Tibial nerve (tissue), 4 donors: ENCODE measurements around the gene UBE2Q1. TPM values are rescaled to one million over a fixed set of nuclear protein-coding genes. Genes with fewer than 3 reads are reported as not detected.
"Not testable (repeated sequence)": the region's sequence is repeated elsewhere in the genome, so short reads cannot be mapped to it uniquely, and the experiment has no call there.

ENCODE experiments used
- DNase-seq, 2 donors: peaks; one replicate each; pipeline ENCODE4 v3.0.0-alpha.2; 2019; ENCODE audit warnings: low spot score in 2 of 2
- H3K27ac ChIP-seq, 4 donors: fragments of 200-600 bp; sonication (generic) in 3 of 4; one replicate each; pipeline ENCODE4 v1.5.1; 2017 to 2019; ENCODE audit warnings: mild to moderate bottlenecking in 1 of 4
- H3K27me3 ChIP-seq, 2 donors: fragments of 200-600 bp; sonication (generic) in 1 of 2; one replicate each; pipeline versions ENCODE4 v1.5.1 to v1.6.0; 2017 to 2019
- H3K36me3 ChIP-seq, 3 donors: fragments of 200-600 bp; sonication (generic); one replicate each; pipeline ENCODE4 v1.5.1; 2018 to 2019
- H3K4me1 ChIP-seq, 4 donors: fragments of 200-600 bp; sonication (generic) in 3 of 4; one replicate each; pipeline ENCODE4 v1.5.1; 2017 to 2019
- H3K4me3 ChIP-seq, 4 donors: fragments of 200-600 bp; sonication (generic) in 3 of 4; one replicate each; pipeline ENCODE4 v1.5.1; 2017 to 2019; ENCODE audit warnings: mild to moderate bottlenecking in 1 of 4, moderate library complexity in 1 of 4
- H3K9me3 ChIP-seq, 4 donors: fragments of 200-600 bp; sonication (generic) in 3 of 4; one replicate each; pipeline ENCODE4 v1.5.1; 2017 to 2019
- CTCF ChIP-seq, 5 experiments: fragments of 200-600 bp in 3 of 5; fragments of 450-650 bp in 2 of 5; sonication (generic) in 3 of 5; IDR thresholded peaks; one replicate each; pipeline ENCODE4 v1.5.1; 2016 to 2019; ENCODE audit warnings: antibody characterized with exemption in 5 of 5, mild to moderate bottlenecking in 3 of 5, moderate library complexity in 2 of 5
- EP300 ChIP-seq, 2 donors: sonication (generic); formaldehyde crosslinking; IDR thresholded peaks; one replicate each; pipeline ENCODE4 v1.6.1; 2017; ENCODE audit warnings: antibody characterized with exemption in 2 of 2, mild to moderate bottlenecking in 1 of 2
- POLR2A ChIP-seq, 2 donors: fragments of 450-650 bp; IDR thresholded peaks; one replicate each; pipeline ENCODE4 v1.6.1; 2017; ENCODE audit warnings: antibody characterized with exemption in 2 of 2, mild to moderate bottlenecking in 2 of 2, moderate library complexity in 2 of 2
- WGBS, 2 donors: methylation state at CpG; one replicate each; pipeline ENCODE4 v1.1.5; 2018; 5-methylcytosine and 5-hydroxymethylcytosine counted together
- total RNA-seq, 4 donors: library from RNA; depleted of rRNA; stranded (reverse); fragments of >200 nt; gene quantifications; one replicate each; pipeline ENCODE4 v1.1.0, GENCODE V29; 2016

Gene UBE2Q1
- total RNA-seq, 4 donors from 2014 or later: 14.9 to 69.8 (median 18.9) TPM

GRCh38 chr1:154539486-154540483, 18.7 kb downstream of the UBE2Q1 start:
- DNase-seq: no peak
- WGBS, 2 donors: 90 to 92% methylated on average over 9 of the region's 9 CpGs
- TF ChIP-seq POLR2A (IDR thresholded peaks at IDR 0.05) (no peak), EP300 (IDR thresholded peaks at IDR 0.05) (no peak), CTCF (IDR thresholded peaks at IDR 0.05) (no peak)

GRCh38 chr1:154536570-154536969, 21.9 kb downstream of the UBE2Q1 start:
- Histone ChIP-seq H3K27me3 (no peaks in the 10 kb centered on the region), H3K4me1 (no peaks in the 10 kb centered on the region), H3K36me3 (peaks cover 0 to 3% (median 0%) of the 10 kb centered on the region in 3 donors), H3K9me3 (peaks cover 0 to 8% (median 0%) of the 10 kb centered on the region in 4 donors), H3K4me3 (no peak overlapping the region), H3K27ac (no peak overlapping the region)
- DNase-seq: no peak
- no peak for TF ChIP-seq CTCF (IDR thresholded peaks at IDR 0.05)
- no peak for TF ChIP-seq POLR2A (IDR thresholded peaks at IDR 0.05)
- TF ChIP-seq EP300 (IDR thresholded peaks at IDR 0.05): no peak
- 69 to 84% methylated on average over 7 of the region's 7 CpGs for WGBS, 2 donors

More at GRCh38 chr1:154539486-154540483, 18.7 kb downstream of the UBE2Q1 start:
- Histone ChIP-seq H3K9me3 (peaks cover 0 to 8% (median 0%) of the 10 kb centered on the region in 4 donors), H3K4me1 (no peaks in the 10 kb centered on the region), H3K27me3 (no peaks in the 10 kb centered on the region), H3K27ac (no peak overlapping the region), H3K4me3 (no peak overlapping the region), H3K36me3 (peaks cover 0 to 3% (median 0%) of the 10 kb centered on the region in 3 donors)

- peak in 1 of 5 experiments; percentile 22 for TF ChIP-seq CTCF (IDR thresholded peaks at IDR 0.05)
- no peak for TF ChIP-seq EP300 (IDR thresholded peaks at IDR 0.05)
- no peak for TF ChIP-seq POLR2A (IDR thresholded peaks at IDR 0.05)
- H3K27ac ChIP-seq: no peak overlapping the region
- 57 to 61% methylated on average over 11 of the region's 11 CpGs for WGBS, 2 donors
Observed at GRCh38 chr1:154533952-154534844, 24.3 kb downstream of the UBE2Q1 start.

GRCh38 chr1:154531950-154532349, 26.5 kb downstream of the UBE2Q1 start:
- not testable (repeated sequence) for H3K9me3 ChIP-seq, H3K36me3 ChIP-seq, H3K4me1 ChIP-seq, H3K27ac ChIP-seq, H3K4me3 ChIP-seq, H3K27me3 ChIP-seq, DNase-seq
- WGBS, 2 donors: 97% methylated on average over 7 to 13 of the region's 13 CpGs

More at GRCh38 chr1:154533952-154534844, 24.3 kb downstream of the UBE2Q1 start:
- no peak overlapping the region for H3K4me3 ChIP-seq
- no peaks in the 10 kb centered on the region for H3K27me3 ChIP-seq
- no peaks in the 10 kb centered on the region for H3K4me1 ChIP-seq
- peaks cover 0 to 8% (median 0%) of the 10 kb centered on the region in 4 donors for H3K9me3 ChIP-seq
- DNase-seq: no peak
- peaks cover 0 to 3% (median 0%) of the 10 kb centered on the region in 3 donors for H3K36me3 ChIP-seq

- no peak for DNase-seq
- TF ChIP-seq EP300 (IDR thresholded peaks at IDR 0.05): no peak
- no peak for TF ChIP-seq CTCF (IDR thresholded peaks at IDR 0.05)
- TF ChIP-seq POLR2A (IDR thresholded peaks at IDR 0.05): no peak
- no peaks in the 10 kb centered on the region for H3K27me3 ChIP-seq
- H3K36me3 ChIP-seq: no peaks in the 10 kb centered on the region
- no peaks in the 10 kb centered on the region for H3K4me1 ChIP-seq
- no peak overlapping the region for H3K27ac ChIP-seq
- 93% methylated on average over 6 of the region's 6 CpGs for WGBS, 2 donors
- no peak overlapping the region for H3K4me3 ChIP-seq
- no peaks in the 10 kb centered on the region for H3K9me3 ChIP-seq
Observed at GRCh38 chr1:154529308-154529707, 29.2 kb downstream of the UBE2Q1 start.
